ENCODE results near the gene C3orf70. TPM values are rescaled to one million over a fixed set of nuclear protein-coding genes. Genes with fewer than 3 reads are reported as not detected.
A peak's percentile ranks its signal among the peaks of the same experiment; 100 is the strongest.

Gene C3orf70
- total and polyA plus RNA-seq, 8 donors, result 2.2 to 6.3 (median 4.6) TPM

- intact Hi-C loops (cut with DNase I), result loop anchor here in 1 of 2 donors (5.0 kb wide), 1 partner anchor 298 kb away; no protein-coding TSS in a partner anchor
- TF ChIP-seq CTCF (IDR thresholded peaks at IDR 0.05), result no peak
- no peaks in the 10 kb centered on the region for H3K36me3 ChIP-seq
- no peak overlapping the region for H3K4me3 ChIP-seq
- peaks cover 5 to 16% of the 10 kb centered on the region in 2 donors for H3K4me1 ChIP-seq
- ATAC-seq (peak; percentile 79), DNase-seq (peak in 2 of 4 donors; percentile 58 to 78)
- H3K27ac ChIP-seq, result peak overlapping the region in 1 of 2 donors; percentile 76
- no peaks in the 10 kb centered on the region for H3K9me3 ChIP-seq
- H3K27me3 ChIP-seq, result no peaks in the 10 kb centered on the region
Measured at GRCh38 chr3:185175370-185175987, 22.6 kb upstream of the C3orf70 start.

GRCh38 chr3:185172086-185173049, 19.5 kb upstream of the C3orf70 start:
- H3K9me3 ChIP-seq, result no peaks in the 10 kb centered on the region
- no peak for TF ChIP-seq CTCF (IDR thresholded peaks at IDR 0.05)
- H3K27ac ChIP-seq, result no peak overlapping the region
- intact Hi-C loops (cut with DNase I), result no loop called here
- peaks cover 5 to 16% of the 10 kb centered on the region in 2 donors for H3K4me1 ChIP-seq
- DNase-seq (no peak), ATAC-seq (no peak)
- no peaks in the 10 kb centered on the region for H3K36me3 ChIP-seq
- H3K27me3 ChIP-seq, result no peaks in the 10 kb centered on the region
- H3K4me3 ChIP-seq, result no peak overlapping the region

GRCh38 chr3:185164428-185165217, 11.8 kb upstream of the C3orf70 start:
- no peak for ATAC-seq
- Histone ChIP-seq H3K4me1 (no peaks in the 10 kb centered on the region), H3K9me3 (no peaks in the 10 kb centered on the region), H3K27me3 (no peaks in the 10 kb centered on the region), H3K36me3 (no peaks in the 10 kb centered on the region), H3K27ac (no peak overlapping the region), H3K4me3 (no peak overlapping the region)
- no peak for DNase-seq
- TF ChIP-seq CTCF (IDR thresholded peaks at IDR 0.05), result no peak
- intact Hi-C loops (cut with DNase I), result no loop called here

GRCh38 chr3:185162634-185163033, 9.8 kb upstream of the C3orf70 start:
- no peak for DNase-seq
- no peaks in the 10 kb centered on the region for H3K4me1 ChIP-seq
- ATAC-seq, result no peak
- no peak overlapping the region for H3K27ac ChIP-seq
- H3K27me3 ChIP-seq, result peaks cover 0 to 17% of the 10 kb centered on the region in 2 donors
- no peaks in the 10 kb centered on the region for H3K36me3 ChIP-seq
- no peak overlapping the region for H3K4me3 ChIP-seq
- TF ChIP-seq CTCF (IDR thresholded peaks at IDR 0.05), result no peak
- intact Hi-C loops (cut with DNase I), result no loop called here
- no peaks in the 10 kb centered on the region for H3K9me3 ChIP-seq

Data from left lung (tissue), 10 donors.